Activated naive CD4-positive, alpha-beta T cell treated with anti-CD3 and anti-CD28 coated beads, Interleukin-2, amount 50 U/mL, for 24 hours (primary cell): ENCODE results near the gene MRPS26.

ENCODE experiments used
- H3K27ac Mint-ChIP-seq: one replicate; pipeline ENCODE4 v1.8.0; 2021; ENCODE audit warnings: mild to moderate bottlenecking, mixed read lengths
- H3K27me3 Mint-ChIP-seq: one replicate; pipeline ENCODE4 v1.8.0; 2021; ENCODE audit warnings: mixed read lengths
- H3K36me3 Mint-ChIP-seq: one replicate; pipeline ENCODE4 v1.8.0; 2021; ENCODE audit warnings: mixed read lengths
- H3K4me1 Mint-ChIP-seq: one replicate; pipeline ENCODE4 v1.8.0; 2021; ENCODE audit warnings: mixed read lengths
- H3K4me3 Mint-ChIP-seq: one replicate; pipeline ENCODE4 v1.8.0; 2021; ENCODE audit warnings: mild to moderate bottlenecking, mixed read lengths
- H3K9me3 Mint-ChIP-seq: one replicate; pipeline ENCODE4 v1.8.0; 2021; ENCODE audit warnings: mixed read lengths

The MRPS26 gene

GRCh38 chr20:3081641-3082040 is 35.8 kb downstream of the MRPS26 start:
- no peaks in the 10 kb centered on the region for H3K9me3 Mint-ChIP-seq
- H3K27me3 Mint-ChIP-seq, result peaks cover 14% of the 10 kb centered on the region
- peak overlapping the region; percentile 23 for H3K4me3 Mint-ChIP-seq
- H3K4me1 Mint-ChIP-seq, result peaks cover 16% of the 10 kb centered on the region
- no peak overlapping the region for H3K27ac Mint-ChIP-seq
- no peaks in the 10 kb centered on the region for H3K36me3 Mint-ChIP-seq

DNA sequence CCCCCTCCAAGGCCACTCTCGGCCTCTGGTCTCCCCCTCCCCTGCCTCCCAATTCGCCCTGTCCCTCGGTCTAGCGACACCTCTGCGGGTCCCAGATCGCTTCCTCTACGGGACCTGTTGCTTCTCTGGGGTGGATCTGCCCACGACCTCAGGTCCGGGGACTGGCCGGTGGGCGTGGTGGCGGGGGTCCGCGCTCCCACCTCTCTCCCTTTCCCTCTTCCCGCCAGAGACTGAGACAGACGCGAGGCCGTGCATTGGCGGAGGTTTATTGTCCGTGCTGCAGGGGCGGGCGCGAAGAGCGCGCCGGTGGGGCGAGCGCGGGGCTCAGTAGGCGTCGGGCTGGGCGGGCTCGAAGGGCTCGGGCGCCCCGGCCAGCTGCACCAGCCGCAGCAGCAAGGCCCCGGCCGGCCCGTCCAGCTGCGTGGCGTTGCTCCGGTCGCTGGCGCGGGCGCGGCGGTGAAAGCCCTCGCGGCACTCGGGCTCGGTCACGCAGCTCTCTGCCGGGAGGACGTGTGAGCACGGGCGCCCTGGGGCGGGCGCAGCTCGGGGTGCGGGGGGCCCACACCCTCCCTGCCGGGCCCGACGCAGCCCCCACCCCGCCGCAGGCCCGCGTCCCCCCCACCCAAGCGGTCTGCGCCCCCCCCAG is 36.6 kb downstream of the MRPS26 start:
- Mint-ChIP-seq H3K9me3 (no peaks in the 10 kb centered on the region), H3K36me3 (no peaks in the 10 kb centered on the region), H3K4me1 (peaks cover 9% of the 10 kb centered on the region), H3K27me3 (peaks cover 14% of the 10 kb centered on the region), H3K4me3 (peak overlapping the region; percentile 23), H3K27ac (no peak overlapping the region)

GRCh38 chr20:3082955-3083952 is 37.4 kb downstream of the MRPS26 start:
- H3K27me3 Mint-ChIP-seq, result peaks cover 14% of the 10 kb centered on the region
- no peaks in the 10 kb centered on the region for H3K36me3 Mint-ChIP-seq
- peak overlapping the region; percentile 64 for H3K4me3 Mint-ChIP-seq
- H3K4me1 Mint-ChIP-seq, result peaks cover 3% of the 10 kb centered on the region
- no peaks in the 10 kb centered on the region for H3K9me3 Mint-ChIP-seq
- no peak overlapping the region for H3K27ac Mint-ChIP-seq

GRCh38 chr20:3084283-3084985 is 38.6 kb downstream of the MRPS26 start, which contains the start of gene AVP:
Gene AVP (minus strand): TSS chr20:3084724. CDS start chr20:3084674, 50 bp downstream.
- Mint-ChIP-seq H3K27ac (peak within 1 kb of the TSS; percentile 79), H3K4me1 (peaks cover 3% of the 10 kb centered on the region), H3K36me3 (no peaks in the 10 kb centered on the region), H3K27me3 (peaks cover 14% of the 10 kb centered on the region), H3K4me3 (peak within 1 kb of the TSS; percentile 64), H3K9me3 (no peaks in the 10 kb centered on the region)

DNA sequence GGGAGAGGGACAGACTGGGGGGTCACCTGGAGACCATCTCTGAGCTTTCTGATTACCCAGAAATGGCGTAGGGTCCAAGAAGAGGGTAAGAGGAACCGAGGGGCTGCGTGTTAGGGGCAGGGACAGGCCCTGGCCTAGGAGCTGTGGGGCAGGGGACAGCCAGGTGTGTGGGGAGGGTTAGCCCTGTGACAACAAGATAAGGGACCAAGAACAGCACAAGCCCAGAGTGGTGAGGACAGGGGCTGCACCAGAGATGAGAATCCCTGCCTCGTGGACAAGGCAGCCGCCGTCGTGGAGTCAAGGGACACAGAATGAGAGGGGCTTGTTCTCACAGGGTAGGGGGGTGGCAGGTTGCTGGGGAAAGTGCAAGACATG is 39.1 kb downstream of the MRPS26 start:
- H3K27me3 Mint-ChIP-seq, result peaks cover 13% of the 10 kb centered on the region
- no peaks in the 10 kb centered on the region for H3K36me3 Mint-ChIP-seq
- no peaks in the 10 kb centered on the region for H3K9me3 Mint-ChIP-seq
- H3K4me1 Mint-ChIP-seq, result peaks cover 8% of the 10 kb centered on the region
- no peak overlapping the region for H3K4me3 Mint-ChIP-seq
- H3K27ac Mint-ChIP-seq, result peak overlapping the region; percentile 59

DNA sequence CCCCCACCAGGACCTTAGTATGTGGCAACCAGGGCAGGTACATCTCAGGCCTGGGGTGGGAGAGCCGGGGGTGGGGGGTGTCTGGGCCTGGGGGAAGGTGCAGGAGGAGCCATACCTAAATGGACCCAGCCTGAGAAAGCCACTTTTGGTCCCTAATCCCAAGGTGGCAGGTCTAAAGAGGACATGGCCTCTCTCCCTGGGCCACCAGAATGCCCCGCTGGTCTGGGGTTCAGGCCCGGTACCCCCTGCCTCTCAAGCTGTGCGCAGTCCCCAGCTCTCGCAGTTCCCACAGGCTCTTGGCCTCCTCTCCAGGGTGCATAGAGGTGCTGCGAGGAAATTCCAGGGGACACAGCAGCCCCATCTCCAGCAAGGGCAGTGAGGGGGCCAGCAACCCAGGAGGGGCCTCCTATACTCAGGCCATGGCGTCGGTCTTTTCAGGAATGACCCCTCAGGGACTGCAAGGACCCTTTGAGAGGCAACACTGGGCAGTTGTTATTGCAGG is 39.8 kb downstream of the MRPS26 start:
- Mint-ChIP-seq H3K36me3 (no peaks in the 10 kb centered on the region), H3K4me3 (no peak overlapping the region), H3K4me1 (peaks cover 15% of the 10 kb centered on the region), H3K27me3 (peaks cover 13% of the 10 kb centered on the region), H3K27ac (no peak overlapping the region), H3K9me3 (no peaks in the 10 kb centered on the region)

GRCh38 chr20:3088031-3088430 is 42.2 kb downstream of the MRPS26 start:
- Mint-ChIP-seq H3K4me3 (no peak overlapping the region), H3K27me3 (peaks cover 4% of the 10 kb centered on the region), H3K36me3 (no peaks in the 10 kb centered on the region), H3K9me3 (no peaks in the 10 kb centered on the region), H3K27ac (no peak overlapping the region), H3K4me1 (peaks cover 33% of the 10 kb centered on the region)

DNA sequence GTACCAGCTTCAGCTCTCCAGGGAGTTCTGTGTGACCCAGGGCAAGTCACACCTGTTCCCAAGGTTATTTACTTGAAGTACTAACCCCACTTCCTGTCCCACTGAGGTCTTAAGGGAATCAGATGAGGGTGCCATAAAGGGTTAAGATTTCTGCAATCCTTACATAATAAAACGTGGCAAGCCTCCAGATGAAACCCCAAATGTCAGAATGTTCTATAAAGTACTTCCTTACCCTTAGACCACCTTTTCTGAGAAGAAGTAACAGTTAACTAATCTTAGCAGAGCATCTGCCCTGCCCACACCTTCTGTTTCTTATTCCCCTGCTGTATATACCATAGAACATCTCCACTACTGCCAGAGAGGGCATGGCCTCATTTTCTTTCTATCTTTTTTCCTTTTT is 44.7 kb downstream of the MRPS26 start:
- no peak overlapping the region for H3K4me3 Mint-ChIP-seq
- H3K9me3 Mint-ChIP-seq, result no peaks in the 10 kb centered on the region
- H3K36me3 Mint-ChIP-seq, result no peaks in the 10 kb centered on the region
- H3K27me3 Mint-ChIP-seq, result no peaks in the 10 kb centered on the region
- no peak overlapping the region for H3K27ac Mint-ChIP-seq
- peaks cover 41% of the 10 kb centered on the region for H3K4me1 Mint-ChIP-seq

- Mint-ChIP-seq H3K36me3 (no peaks in the 10 kb centered on the region), H3K4me3 (peak overlapping the region; percentile 92), H3K4me1 (peaks cover 46% of the 10 kb centered on the region), H3K9me3 (no peaks in the 10 kb centered on the region), H3K27ac (peak overlapping the region; percentile 100), H3K27me3 (no peaks in the 10 kb centered on the region)
Observed at GRCh38 chr20:3092611-3093379, 46.9 kb downstream of the MRPS26 start.

- Mint-ChIP-seq H3K9me3 (no peaks in the 10 kb centered on the region), H3K27me3 (no peaks in the 10 kb centered on the region), H3K27ac (peak overlapping the region; percentile 85), H3K36me3 (no peaks in the 10 kb centered on the region), H3K4me3 (peak overlapping the region; percentile 76), H3K4me1 (peaks cover 46% of the 10 kb centered on the region)
Observed at GRCh38 chr20:3093861-3094361, 48.1 kb downstream of the MRPS26 start.

DNA sequence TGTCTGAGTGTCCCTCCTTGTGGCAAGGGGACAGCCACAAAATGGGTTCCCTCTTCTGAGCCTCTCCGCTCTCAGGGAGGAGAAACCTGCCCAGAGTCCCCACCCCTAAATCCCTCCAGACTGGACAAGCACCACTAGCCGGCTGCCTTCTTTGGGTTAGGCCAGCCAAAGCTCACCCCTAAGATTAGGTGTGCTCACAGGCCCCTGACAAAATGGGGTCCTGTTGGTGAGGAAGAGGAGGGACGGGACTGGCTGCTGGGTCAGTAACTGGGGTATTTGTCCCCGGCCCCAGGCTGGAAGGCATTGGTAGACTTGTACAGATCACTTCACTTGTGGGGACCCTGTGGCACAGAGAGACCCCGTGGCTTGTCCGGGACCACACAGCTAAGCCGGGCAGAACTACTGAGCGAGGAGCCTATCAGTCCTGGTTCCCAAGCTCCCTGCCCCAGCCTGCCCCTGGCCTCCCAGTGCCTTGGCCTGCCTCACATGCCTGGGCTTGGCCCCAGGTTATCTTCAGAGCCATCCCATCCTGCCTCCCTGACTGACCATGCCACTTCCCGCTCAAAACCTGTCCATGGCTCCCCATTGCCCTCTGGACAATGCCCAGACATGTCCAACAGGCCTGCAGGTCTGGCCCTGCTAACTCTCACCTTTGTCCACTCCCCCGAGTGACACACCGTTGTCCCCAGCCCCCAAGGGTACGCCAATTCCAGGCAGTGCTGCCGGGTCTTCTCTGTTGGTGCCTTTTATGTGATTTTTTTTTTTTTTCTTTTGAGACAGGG is 49.2 kb downstream of the MRPS26 start:
- H3K4me3 Mint-ChIP-seq, result peak overlapping the region; percentile 36
- H3K9me3 Mint-ChIP-seq, result no peaks in the 10 kb centered on the region
- no peaks in the 10 kb centered on the region for H3K27me3 Mint-ChIP-seq
- no peaks in the 10 kb centered on the region for H3K36me3 Mint-ChIP-seq
- H3K27ac Mint-ChIP-seq, result peak overlapping the region; percentile 51
- H3K4me1 Mint-ChIP-seq, result peaks cover 41% of the 10 kb centered on the region
